GM12891 (cell line): Measurements from ENCODE around the gene UBXN11.

Experiments
- POLR2A ChIP-seq: IDR thresholded peaks from 2 replicates; pipeline ENCODE4 v1.6.1; 2011; ENCODE audit warnings: low read depth, low read length, control low read depth
- POLR2AphosphoS5 ChIP-seq: IDR thresholded peaks from 2 replicates; pipeline ENCODE4 v1.6.1; 2011; ENCODE audit warnings: low read depth, low read length, control low read depth

- TF ChIP-seq POLR2AphosphoS5 (no peak), POLR2A (no peak)
These were observed 52.0 kb downstream of the UBXN11 start for GRCh38 chr1:26254404-26254803.
